OCI-LY3 (cell line): ENCODE results near the gene TUG1.

Experiments
- CTCF ChIP-seq: fragments of 200-600, 300-600 bp; sonication (generic); IDR thresholded peaks from 2 replicates; pipeline ENCODE4 v1.5.1; 2014; ENCODE audit warnings: antibody characterized with exemption, low read length, low read depth
- EZH2phosphoT487 ChIP-seq: fragments of 200-600 bp; shearing (Covaris generic); IDR thresholded peaks from 2 replicates; pipeline ENCODE4 v1.6.1; 2018; ENCODE audit warnings: antibody characterized with exemption, mixed run types, low read depth

GRCh38 chr22:30943368-30943767 is 25.7 kb upstream of the TUG1 start:
- no peak for TF ChIP-seq CTCF
- no peak for TF ChIP-seq EZH2phosphoT487
